Upper lobe of left lung (tissue), 6 donors: ENCODE data around the gene CCNB1. TPM values are rescaled to one million over a fixed set of nuclear protein-coding genes. Genes with fewer than 3 reads are reported as not detected.
"Not testable (repeated sequence)": the region's sequence is repeated elsewhere in the genome, so short reads cannot be mapped to it uniquely, and the experiment has no call there.

Experiments used
- ATAC-seq, 2 donors: fragments of 200-7000 bp; cut with Tn5 transposase; one replicate each; pipeline ENCODE4 v1.9.1; 2022; ENCODE audit warnings: mild to moderate bottlenecking in 2 of 2, moderate library complexity in 2 of 2; ENCODE audit not compliant: low FRiP score in 2 of 2
- DNase-seq, 2 donors: peaks; one replicate each; pipeline ENCODE4 v3.0.0-alpha.2; 2019 to 2020
- H3K27ac ChIP-seq, 4 donors: fragments of 200-600 bp; sonication (generic); one replicate each; pipeline ENCODE4 v1.5.1; 2016 to 2019
- H3K27me3 ChIP-seq, 4 donors: fragments of 200-600 bp; sonication (generic); one replicate each; pipeline ENCODE4 v1.5.1; 2017 to 2019
- H3K36me3 ChIP-seq, 4 donors: fragments of 200-600 bp; sonication (generic); one replicate each; pipeline ENCODE4 v1.5.1; 2016 to 2019
- H3K4me1 ChIP-seq, 4 donors: fragments of 200-600 bp; sonication (generic); one replicate each; pipeline ENCODE4 v1.5.1; 2018 to 2019
- H3K4me3 ChIP-seq, 4 donors: fragments of 200-600 bp; sonication (generic); one replicate each; pipeline ENCODE4 v1.5.1; 2017 to 2019; ENCODE audit warnings: mild to moderate bottlenecking in 2 of 4, moderate library complexity in 1 of 4
- H3K9me3 ChIP-seq, 4 donors: fragments of 200-600 bp; sonication (generic); one replicate each; pipeline ENCODE4 v1.5.1; 2018 to 2019
- EP300 ChIP-seq, 4 donors: sonication (generic); formaldehyde crosslinking; IDR thresholded peaks; one replicate each; pipeline ENCODE4 v1.5.1; 2017; ENCODE audit warnings: antibody characterized with exemption in 4 of 4, control low read depth in 2 of 4
- POLR2A ChIP-seq, 4 donors: fragments of 450-650 bp; IDR thresholded peaks; one replicate each; pipeline ENCODE4 v1.5.1; 2016 to 2017; ENCODE audit warnings: antibody characterized with exemption in 4 of 4, mild to moderate bottlenecking in 2 of 4
- POLR2AphosphoS5 ChIP-seq, 2 donors: sonication (generic); formaldehyde crosslinking; IDR thresholded peaks; one replicate each; pipeline ENCODE4 v1.5.1; 2017; ENCODE audit warnings: antibody characterized with exemption in 2 of 2
- WGBS, 2 donors: methylation state at CpG; one replicate each; pipeline ENCODE4 v1.1.5; 2017 to 2018; 5-methylcytosine and 5-hydroxymethylcytosine counted together
- total RNA-seq, 6 donors: library from RNA; depleted of rRNA in 4 of 6; stranded (reverse); fragments of >200 nt in 4 of 6; gene quantifications; one replicate each; pipeline versions ENCODE4 v1.1.0 to v1.2.1, GENCODE V29; 2016 to 2021
- TF ChIP-seq, protein P1 (sequence below), 6 experiments: fragments of 450-650 bp in 4 of 6; fragments of 200-600 bp in 2 of 6; sonication (generic) in 2 of 6; IDR thresholded peaks; one replicate each; pipeline ENCODE4 v1.5.1; 2016 to 2019; ENCODE audit warnings: antibody characterized with exemption in 6 of 6
- donor health status: DM: no; HTN: no; CAD: no; lungs with moderate emphysema.
- donor health status: DM: no; HTN: yes; CAD: no; lungs with severe emphysema.

Gene CCNB1
- total RNA-seq, 6 donors from 2014 or later, result 2.1 to 9.8 (median 5.6) TPM

DNA sequence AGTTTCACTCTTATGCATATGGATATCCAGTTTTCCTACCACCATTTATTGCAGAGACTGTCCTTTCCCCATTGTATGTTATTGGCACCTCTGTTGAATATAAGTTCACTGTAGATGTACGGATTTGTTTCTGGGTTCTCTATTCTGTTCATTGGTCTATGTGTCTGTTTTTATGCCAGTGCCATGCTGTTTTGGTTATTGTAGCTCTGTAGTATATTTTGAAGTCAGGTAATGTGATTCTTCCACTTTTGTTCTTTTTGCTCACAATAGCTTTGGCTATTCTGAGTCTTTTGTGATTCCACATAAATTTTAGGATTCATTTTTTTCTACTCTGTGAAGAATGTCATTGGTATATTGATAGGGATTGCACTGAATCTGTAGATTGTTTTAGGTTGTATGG lies 26.1 kb upstream of the CCNB1 start:
- TF ChIP-seq, protein P1, sequence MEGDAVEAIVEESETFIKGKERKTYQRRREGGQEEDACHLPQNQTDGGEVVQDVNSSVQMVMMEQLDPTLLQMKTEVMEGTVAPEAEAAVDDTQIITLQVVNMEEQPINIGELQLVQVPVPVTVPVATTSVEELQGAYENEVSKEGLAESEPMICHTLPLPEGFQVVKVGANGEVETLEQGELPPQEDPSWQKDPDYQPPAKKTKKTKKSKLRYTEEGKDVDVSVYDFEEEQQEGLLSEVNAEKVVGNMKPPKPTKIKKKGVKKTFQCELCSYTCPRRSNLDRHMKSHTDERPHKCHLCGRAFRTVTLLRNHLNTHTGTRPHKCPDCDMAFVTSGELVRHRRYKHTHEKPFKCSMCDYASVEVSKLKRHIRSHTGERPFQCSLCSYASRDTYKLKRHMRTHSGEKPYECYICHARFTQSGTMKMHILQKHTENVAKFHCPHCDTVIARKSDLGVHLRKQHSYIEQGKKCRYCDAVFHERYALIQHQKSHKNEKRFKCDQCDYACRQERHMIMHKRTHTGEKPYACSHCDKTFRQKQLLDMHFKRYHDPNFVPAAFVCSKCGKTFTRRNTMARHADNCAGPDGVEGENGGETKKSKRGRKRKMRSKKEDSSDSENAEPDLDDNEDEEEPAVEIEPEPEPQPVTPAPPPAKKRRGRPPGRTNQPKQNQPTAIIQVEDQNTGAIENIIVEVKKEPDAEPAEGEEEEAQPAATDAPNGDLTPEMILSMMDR (IDR thresholded peaks at IDR 0.05), result no peak
- TF ChIP-seq EP300 (IDR thresholded peaks at IDR 0.05) (no peak), POLR2AphosphoS5 (IDR thresholded peaks at IDR 0.05) (no peak), POLR2A (IDR thresholded peaks at IDR 0.05) (no peak)
- WGBS, 2 donors, result 79 to 89% methylated on average over 1 of the region's 1 CpG
- ATAC-seq (no peak), DNase-seq (no peak)
- H3K27me3 ChIP-seq, result no peaks in the 10 kb centered on the region
- peaks cover 0 to 5% (median 0%) of the 10 kb centered on the region in 4 donors for H3K9me3 ChIP-seq
- no peaks in the 10 kb centered on the region for H3K36me3 ChIP-seq
- no peak overlapping the region for H3K27ac ChIP-seq
- H3K4me1 ChIP-seq, result no peaks in the 10 kb centered on the region
- no peak overlapping the region for H3K4me3 ChIP-seq

DNA sequence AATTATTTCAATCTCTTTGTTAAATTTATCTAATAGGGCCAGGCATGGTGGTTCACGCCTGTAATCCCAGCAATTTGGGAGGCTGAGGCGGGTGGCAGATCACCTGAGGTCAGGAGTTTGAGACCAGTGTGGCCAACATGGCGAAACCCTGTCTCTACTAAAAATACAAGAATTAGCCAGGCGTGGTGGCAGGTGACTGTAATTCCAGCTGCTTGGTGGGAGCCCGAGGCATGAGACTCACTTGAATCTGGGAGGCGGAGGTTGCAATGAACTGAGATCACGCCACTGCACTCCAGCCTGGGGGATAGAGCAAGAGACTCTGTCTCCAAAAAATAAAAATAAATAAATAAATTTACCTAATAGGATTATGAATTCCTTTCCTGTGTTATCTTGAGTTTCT lies 18.4 kb upstream of the CCNB1 start:
- WGBS, 2 donors, result 89 to 96% methylated on average over 7 of the region's 7 CpGs
- ATAC-seq, result not testable (repeated sequence)

DNA sequence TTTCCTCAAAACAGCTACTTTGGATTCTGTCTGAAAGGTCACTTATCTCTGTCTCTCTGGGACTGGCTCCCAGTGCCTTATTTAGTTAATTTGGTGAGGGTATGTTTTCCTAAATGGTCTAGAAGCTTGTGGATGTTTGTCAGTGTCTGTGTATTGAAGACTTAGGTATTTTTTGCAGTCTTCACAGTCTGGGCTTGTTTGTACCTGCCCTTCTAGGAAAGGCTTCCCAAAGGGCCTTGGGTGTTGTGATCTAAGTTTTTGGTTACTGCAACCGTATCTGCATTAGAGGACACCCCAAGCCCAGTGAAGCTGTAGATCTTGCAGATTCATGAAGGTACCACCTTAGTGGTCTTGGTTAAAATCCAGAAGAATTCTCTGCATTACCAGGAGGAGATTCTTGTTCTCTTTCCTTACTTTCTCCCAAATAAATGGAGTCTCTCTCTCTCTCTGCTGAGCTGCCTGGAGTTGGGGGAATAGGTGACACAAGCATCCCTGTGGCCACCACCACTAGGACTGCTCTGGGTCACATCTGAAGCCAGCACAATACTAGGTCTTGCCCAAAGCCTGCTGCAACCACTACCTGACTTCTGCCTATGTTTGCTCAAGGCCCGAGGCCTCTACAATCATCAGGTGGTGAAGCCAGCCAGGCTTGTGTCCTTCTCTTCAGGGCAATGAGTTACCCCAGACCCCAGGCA lies 17.8 kb upstream of the CCNB1 start:
- H3K9me3 ChIP-seq, result no peaks in the 10 kb centered on the region
- H3K27me3 ChIP-seq, result no peaks in the 10 kb centered on the region
- DNase-seq (no peak), ATAC-seq (no peak)
- TF ChIP-seq, protein P1 (IDR thresholded peaks at IDR 0.05), result no peak
- TF ChIP-seq EP300 (IDR thresholded peaks at IDR 0.05) (no peak), POLR2A (IDR thresholded peaks at IDR 0.05) (no peak), POLR2AphosphoS5 (IDR thresholded peaks at IDR 0.05) (no peak)
- H3K27ac ChIP-seq, result no peak overlapping the region
- H3K36me3 ChIP-seq, result no peaks in the 10 kb centered on the region
- no peaks in the 10 kb centered on the region for H3K4me1 ChIP-seq
- 81 to 96% methylated on average over 2 of the region's 2 CpGs for WGBS, 2 donors
- no peak overlapping the region for H3K4me3 ChIP-seq

More for the DNA sequence above, 18.4 kb upstream of the CCNB1 start:
- not testable (repeated sequence) for H3K36me3 ChIP-seq, H3K4me1 ChIP-seq, H3K27me3 ChIP-seq, H3K9me3 ChIP-seq, H3K27ac ChIP-seq, DNase-seq, H3K4me3 ChIP-seq

DNA sequence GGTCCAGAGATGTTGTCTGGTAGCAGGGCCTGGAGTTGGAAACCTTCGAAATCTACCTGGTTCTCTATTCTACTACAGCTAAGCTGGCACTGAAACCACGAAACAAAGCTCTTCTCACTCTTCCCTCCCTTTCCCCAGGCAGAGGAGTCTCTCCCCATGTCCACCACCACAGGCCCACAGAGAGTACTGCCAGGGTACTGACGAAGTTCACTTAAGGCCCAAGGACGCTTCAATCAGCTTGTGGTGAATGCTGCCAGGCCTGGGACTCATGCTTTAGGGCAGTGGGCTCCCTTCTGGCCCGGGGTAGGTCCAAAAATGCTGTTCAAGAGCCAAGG lies 17.3 kb upstream of the CCNB1 start:
- Histone ChIP-seq H3K27ac (no peak overlapping the region), H3K4me3 (no peak overlapping the region), H3K36me3 (no peaks in the 10 kb centered on the region), H3K9me3 (no peaks in the 10 kb centered on the region), H3K4me1 (no peaks in the 10 kb centered on the region), H3K27me3 (no peaks in the 10 kb centered on the region)
- DNase-seq (no peak), ATAC-seq (no peak)
- 89 to 93% methylated on average over 5 of the region's 5 CpGs for WGBS, 2 donors
- TF ChIP-seq, protein P1 (IDR thresholded peaks at IDR 0.05), result no peak

DNA sequence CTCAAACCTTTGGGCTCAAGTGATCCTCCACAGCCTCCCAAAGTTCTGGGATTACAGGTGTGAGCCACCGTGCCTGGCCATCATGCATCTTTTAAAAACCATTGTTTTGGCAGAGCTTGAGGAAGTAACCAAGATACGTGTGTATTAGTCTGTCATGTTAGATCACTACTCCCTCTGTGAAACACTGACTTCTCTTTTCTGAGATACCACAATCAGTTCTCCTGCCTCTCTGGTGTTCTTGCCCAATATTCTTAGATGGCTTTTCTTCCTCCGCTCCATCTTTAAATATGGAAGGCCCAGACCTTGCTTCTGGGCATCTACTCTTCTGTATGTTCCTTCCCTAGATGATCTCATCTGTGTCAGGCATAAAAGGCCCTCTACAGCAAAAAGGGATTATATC lies 14.2 kb upstream of the CCNB1 start:
- H3K27me3 ChIP-seq, result no peaks in the 10 kb centered on the region
- DNase-seq, result no peak
- H3K9me3 ChIP-seq, result no peaks in the 10 kb centered on the region
- TF ChIP-seq POLR2AphosphoS5 (IDR thresholded peaks at IDR 0.05) (no peak), EP300 (IDR thresholded peaks at IDR 0.05) (no peak), POLR2A (IDR thresholded peaks at IDR 0.05) (no peak)
- TF ChIP-seq, protein P1 (IDR thresholded peaks at IDR 0.05), result no peak
- no peak overlapping the region for H3K4me3 ChIP-seq
- WGBS, 2 donors, result 36 to 65% methylated on average over 3 of the region's 3 CpGs
- H3K4me1 ChIP-seq, result no peaks in the 10 kb centered on the region
- no peak overlapping the region for H3K27ac ChIP-seq
- ATAC-seq, result no peak
- no peaks in the 10 kb centered on the region for H3K36me3 ChIP-seq
